CD8-positive, alpha-beta memory T cell (primary cell): ENCODE measurements around the gene GPR17. TPM values are rescaled to one million over a fixed set of nuclear protein-coding genes. Genes with fewer than 3 reads are reported as not detected.

ENCODE experiments used
- CTCF ChIA-PET: fragments of 350-600 bp; sonication (Branson Sonifier 250); formaldehyde crosslinking; loops from one replicate; lab custom pipeline; 2021; ENCODE audit warnings: antibody characterized with exemption; lab: Charles Lee
- POLR2A ChIA-PET: fragments of 350-600 bp; sonication (Branson Sonifier 250); formaldehyde crosslinking; loops from one replicate; lab custom pipeline; 2021; ENCODE audit warnings: antibody characterized with exemption; lab: Charles Lee
- DNase-seq, 5 donors: peaks; one replicate each; pipeline versions ENCODE4 v3.0.0 to v3.0.0-alpha.2; 2020 to 2022; ENCODE audit warnings: mixed read lengths in 1 of 5
- H3K27ac ChIP-seq: one replicate; pipeline ENCODE4 v1.7.0; 2013; ENCODE audit warnings: low read depth, mild to moderate bottlenecking, low read length, moderate library complexity
- H3K27me3 ChIP-seq: 2 replicates; pipeline ENCODE4 v1.7.0; 2013; ENCODE audit warnings: low read length, mild to moderate bottlenecking; ENCODE audit not compliant: insufficient read depth, poor library complexity, severe bottlenecking
- H3K36me3 ChIP-seq: 2 replicates; pipeline ENCODE4 v1.7.0; 2013; ENCODE audit warnings: mild to moderate bottlenecking, low read length, moderate library complexity; ENCODE audit not compliant: insufficient read depth
- H3K4me1 ChIP-seq: 2 replicates; pipeline ENCODE4 v1.7.0; 2013; ENCODE audit warnings: mild to moderate bottlenecking, low read length, moderate library complexity; ENCODE audit not compliant: insufficient read depth
- H3K4me3 ChIP-seq: 2 replicates; pipeline ENCODE4 v1.7.0; 2013; ENCODE audit warnings: mild to moderate bottlenecking, low read length
- H3K9me3 ChIP-seq: 2 replicates; pipeline ENCODE4 v1.7.0; 2013; ENCODE audit warnings: mild to moderate bottlenecking, low read length
- H3K27ac Mint-ChIP-seq, 8 donors: one replicate each; pipeline ENCODE4 v1.8.0; 2020 to 2021; ENCODE audit warnings: mixed read lengths in 8 of 8, mild to moderate bottlenecking in 6 of 8, inconsistent platforms in 3 of 8, moderate library complexity in 3 of 8
- H3K27me3 Mint-ChIP-seq, 2 donors: one replicate each; pipeline ENCODE4 v1.8.0; 2020 to 2021; ENCODE audit warnings: mixed read lengths in 2 of 2, mild to moderate bottlenecking in 1 of 2, moderate library complexity in 1 of 2
- H3K36me3 Mint-ChIP-seq, 3 donors: one replicate each; pipeline ENCODE4 v1.8.0; 2020 to 2021; ENCODE audit warnings: mixed read lengths in 3 of 3, inconsistent platforms in 1 of 3, mild to moderate bottlenecking in 1 of 3
- H3K4me1 Mint-ChIP-seq, 3 donors: one replicate each; pipeline ENCODE4 v1.8.0; 2020 to 2021; ENCODE audit warnings: mixed read lengths in 3 of 3, inconsistent platforms in 1 of 3, mild to moderate bottlenecking in 1 of 3
- H3K4me3 Mint-ChIP-seq, 7 donors: one replicate each; pipeline ENCODE4 v1.8.0; 2020 to 2021; ENCODE audit warnings: mixed read lengths in 7 of 7, mild to moderate bottlenecking in 6 of 7, moderate library complexity in 4 of 7, inconsistent platforms in 2 of 7
- H3K9me3 Mint-ChIP-seq, 5 donors: one replicate each; pipeline ENCODE4 v1.8.0; 2020 to 2022; ENCODE audit warnings: mixed read lengths in 5 of 5, mild to moderate bottlenecking in 3 of 5, moderate library complexity in 2 of 5, inconsistent platforms in 1 of 5
- polyA plus RNA-seq: library from polyadenylated mRNA; unstranded; fragments of 300-500 nt; fragmentation: Illumina TruSeq; gene quantifications from one replicate; pipeline ENCODE4 v1.2.3, GENCODE V29; 2021
- total RNA-seq, 2 experiments: library from RNA; stranded (reverse); gene quantifications; one replicate each; pipeline ENCODE4 v1.2.3, GENCODE V29; 2021

Gene GPR17
- total and polyA plus RNA-seq, 3 experiments from 2014 or later: not detected

DNA sequence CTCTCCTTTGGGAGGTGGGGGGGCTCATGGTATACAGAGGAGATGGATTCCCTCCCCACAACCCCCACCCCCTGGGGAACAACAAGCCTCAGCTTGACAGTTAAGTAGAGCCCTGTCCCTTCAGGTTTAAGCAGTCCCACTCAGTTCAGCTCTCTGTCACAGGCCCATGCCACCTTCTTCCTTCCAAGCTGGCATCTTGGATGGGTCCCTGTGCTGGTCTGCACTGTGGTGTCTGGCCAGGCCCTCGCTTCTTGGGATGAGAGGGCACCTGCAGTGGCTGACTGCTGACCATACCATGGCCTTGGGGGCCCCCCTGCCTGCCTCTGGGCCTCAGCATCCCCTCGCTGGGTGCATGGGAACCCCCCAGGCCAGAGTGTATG, 20.4 kb upstream of the GPR17 start:
- Mint-ChIP-seq H3K27ac (no peak overlapping the region), H3K27me3 (peaks cover 0 to 3% of the 10 kb centered on the region in 2 donors), H3K36me3 (no peaks in the 10 kb centered on the region), H3K9me3 (no peaks in the 10 kb centered on the region), H3K4me3 (no peak overlapping the region), H3K4me1 (no peaks in the 10 kb centered on the region)
- H3K27me3 ChIP-seq: no peaks in the 10 kb centered on the region
- ChIA-PET CTCF (no interaction called here), POLR2A (no interaction called here)
- DNase-seq: no peak
- H3K36me3 ChIP-seq: no peaks in the 10 kb centered on the region
- no peaks in the 10 kb centered on the region for H3K4me1 ChIP-seq
- no peaks in the 10 kb centered on the region for H3K9me3 ChIP-seq
- H3K4me3 ChIP-seq: no peak overlapping the region
- no peak overlapping the region for H3K27ac ChIP-seq

DNA sequence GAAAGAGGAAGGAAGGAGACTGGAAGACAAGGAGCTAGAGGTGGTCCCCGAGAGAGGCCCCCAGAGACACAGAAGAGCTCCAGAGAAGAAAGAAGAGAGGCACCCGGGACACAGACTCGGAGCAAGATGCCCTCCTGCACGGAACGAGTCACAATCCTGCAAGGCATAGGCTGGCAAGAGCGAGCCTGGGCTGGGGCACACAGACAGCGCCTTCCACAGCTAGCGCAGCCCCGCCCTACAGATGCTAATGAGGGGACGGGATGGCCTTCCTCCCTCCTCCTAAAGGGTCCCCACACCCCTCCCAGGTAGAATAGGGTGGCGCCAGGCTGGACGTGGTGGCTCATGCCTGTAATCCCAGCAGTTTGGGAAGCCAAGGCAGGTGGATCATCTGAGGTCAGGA, 19.8 kb upstream of the GPR17 start:
- H3K4me3 Mint-ChIP-seq: no peak overlapping the region
- no peaks in the 10 kb centered on the region for H3K9me3 Mint-ChIP-seq
- POLR2A ChIA-PET: no interaction called here
- CTCF ChIA-PET: no interaction called here
- H3K36me3 Mint-ChIP-seq: no peaks in the 10 kb centered on the region
- no peak for DNase-seq
- no peaks in the 10 kb centered on the region for H3K27me3 ChIP-seq
- H3K27ac ChIP-seq: no peak overlapping the region
- no peaks in the 10 kb centered on the region for H3K4me1 Mint-ChIP-seq
- H3K9me3 ChIP-seq: no peaks in the 10 kb centered on the region
- no peaks in the 10 kb centered on the region for H3K4me1 ChIP-seq
- H3K27me3 Mint-ChIP-seq: peaks cover 0 to 3% of the 10 kb centered on the region in 2 donors
- no peaks in the 10 kb centered on the region for H3K36me3 ChIP-seq
- H3K4me3 ChIP-seq: no peak overlapping the region
- no peak overlapping the region for H3K27ac Mint-ChIP-seq

DNA sequence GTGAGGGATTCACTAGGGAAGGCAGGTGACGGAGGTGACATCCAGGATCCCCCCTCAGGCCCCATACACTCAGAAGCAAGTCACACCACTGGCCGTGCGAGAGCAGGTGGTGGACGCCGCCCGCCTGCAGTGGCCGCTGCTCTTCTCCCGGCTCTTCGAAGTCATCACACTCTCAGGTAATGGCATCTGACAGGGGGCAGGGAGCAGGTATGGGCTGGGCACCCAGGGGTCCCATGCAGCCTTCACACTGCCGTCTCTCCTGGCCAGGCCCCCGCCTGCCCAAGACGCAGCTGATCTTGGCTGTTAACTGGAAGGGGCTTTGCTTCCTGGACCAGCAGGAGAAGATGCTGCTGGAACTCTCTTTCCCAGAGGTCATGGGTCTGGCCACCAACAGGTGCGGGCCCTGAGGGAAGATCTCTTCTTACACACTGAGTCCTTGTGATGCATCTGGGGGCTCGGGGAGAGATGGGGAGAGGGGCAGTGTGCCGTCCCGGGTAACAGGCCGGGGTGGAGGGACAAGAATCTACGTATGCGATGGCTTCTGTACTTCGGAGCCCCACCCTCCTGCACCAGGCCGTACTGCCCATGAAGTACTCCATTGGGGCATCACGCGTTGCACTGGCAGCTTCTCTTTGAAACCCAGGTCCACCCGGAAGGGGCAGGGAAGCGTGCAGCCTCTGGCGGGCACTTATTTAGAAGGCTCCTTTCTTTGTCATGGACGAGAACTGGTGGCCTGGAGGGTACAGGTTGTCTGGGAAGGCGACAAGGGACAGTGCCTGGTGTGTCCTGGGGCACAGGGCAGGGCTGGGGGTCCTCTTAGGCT, 18.8 kb upstream of the GPR17 start:
- peaks cover 0 to 3% of the 10 kb centered on the region in 2 donors for H3K27me3 Mint-ChIP-seq
- DNase-seq: peak in 1 of 5 donors; percentile 40
- no peaks in the 10 kb centered on the region for H3K36me3 ChIP-seq
- H3K4me1 Mint-ChIP-seq: no peaks in the 10 kb centered on the region
- H3K4me1 ChIP-seq: no peaks in the 10 kb centered on the region
- H3K9me3 Mint-ChIP-seq: no peaks in the 10 kb centered on the region
- no peaks in the 10 kb centered on the region for H3K9me3 ChIP-seq
- no peak overlapping the region for H3K27ac ChIP-seq
- no peak overlapping the region for H3K27ac Mint-ChIP-seq
- ChIA-PET POLR2A (no interaction called here), CTCF (no interaction called here)
- H3K27me3 ChIP-seq: no peaks in the 10 kb centered on the region
- no peak overlapping the region for H3K4me3 Mint-ChIP-seq
- H3K4me3 ChIP-seq: no peak overlapping the region
- no peaks in the 10 kb centered on the region for H3K36me3 Mint-ChIP-seq

DNA sequence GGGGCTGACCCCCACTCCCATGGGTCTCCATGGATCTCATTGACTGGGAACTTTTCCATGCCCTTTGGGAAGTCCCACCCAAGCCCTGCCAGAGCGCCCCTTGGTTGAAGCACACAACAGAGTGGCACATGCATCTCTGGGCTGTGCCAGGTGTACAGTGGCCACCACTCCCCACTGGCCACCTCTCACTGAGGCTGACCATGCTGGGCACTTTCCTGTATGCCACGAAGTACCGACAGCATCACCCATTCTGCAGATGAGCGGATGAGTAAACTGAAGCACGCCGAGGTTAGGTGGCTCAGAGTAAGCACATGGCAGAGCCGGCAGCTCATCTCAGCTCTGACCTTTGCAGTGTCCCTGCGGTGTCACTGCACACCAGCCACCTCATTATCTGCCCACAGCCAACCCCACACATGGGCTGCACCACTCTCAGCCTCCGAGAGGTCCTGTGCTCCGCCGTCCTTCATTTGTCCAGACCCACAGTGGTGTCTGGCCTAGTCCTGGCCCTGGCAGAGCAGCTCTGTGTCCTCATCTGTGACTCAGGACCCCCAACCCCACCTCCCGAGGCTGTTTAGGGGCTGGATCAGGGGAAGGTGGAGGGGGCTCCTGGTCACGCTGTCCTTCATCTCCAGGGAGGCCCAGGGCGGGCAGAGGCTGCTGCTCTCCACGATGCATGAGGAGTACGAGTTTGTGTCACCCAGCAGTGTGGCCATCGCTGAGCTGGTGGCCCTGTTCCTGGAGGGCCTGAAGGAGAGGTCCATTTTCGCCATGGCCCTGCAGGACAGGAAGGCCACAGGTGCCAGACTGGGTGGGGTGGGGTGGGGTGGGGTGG, 18.0 kb upstream of the GPR17 start:
- CTCF ChIA-PET: no interaction called here
- no peaks in the 10 kb centered on the region for H3K9me3 ChIP-seq
- H3K36me3 ChIP-seq: no peaks in the 10 kb centered on the region
- Mint-ChIP-seq H3K9me3 (no peaks in the 10 kb centered on the region), H3K4me3 (no peak overlapping the region), H3K4me1 (peaks cover 0 to 4% (median 0%) of the 10 kb centered on the region in 3 donors), H3K27me3 (peaks cover 0 to 3% of the 10 kb centered on the region in 2 donors), H3K36me3 (no peaks in the 10 kb centered on the region), H3K27ac (no peak overlapping the region)
- no peaks in the 10 kb centered on the region for H3K27me3 ChIP-seq
- H3K4me1 ChIP-seq: peaks cover 2% of the 10 kb centered on the region
- H3K4me3 ChIP-seq: no peak overlapping the region
- POLR2A ChIA-PET: no interaction called here
- peak in 1 of 5 donors; percentile 42 for DNase-seq
- H3K27ac ChIP-seq: no peak overlapping the region

DNA sequence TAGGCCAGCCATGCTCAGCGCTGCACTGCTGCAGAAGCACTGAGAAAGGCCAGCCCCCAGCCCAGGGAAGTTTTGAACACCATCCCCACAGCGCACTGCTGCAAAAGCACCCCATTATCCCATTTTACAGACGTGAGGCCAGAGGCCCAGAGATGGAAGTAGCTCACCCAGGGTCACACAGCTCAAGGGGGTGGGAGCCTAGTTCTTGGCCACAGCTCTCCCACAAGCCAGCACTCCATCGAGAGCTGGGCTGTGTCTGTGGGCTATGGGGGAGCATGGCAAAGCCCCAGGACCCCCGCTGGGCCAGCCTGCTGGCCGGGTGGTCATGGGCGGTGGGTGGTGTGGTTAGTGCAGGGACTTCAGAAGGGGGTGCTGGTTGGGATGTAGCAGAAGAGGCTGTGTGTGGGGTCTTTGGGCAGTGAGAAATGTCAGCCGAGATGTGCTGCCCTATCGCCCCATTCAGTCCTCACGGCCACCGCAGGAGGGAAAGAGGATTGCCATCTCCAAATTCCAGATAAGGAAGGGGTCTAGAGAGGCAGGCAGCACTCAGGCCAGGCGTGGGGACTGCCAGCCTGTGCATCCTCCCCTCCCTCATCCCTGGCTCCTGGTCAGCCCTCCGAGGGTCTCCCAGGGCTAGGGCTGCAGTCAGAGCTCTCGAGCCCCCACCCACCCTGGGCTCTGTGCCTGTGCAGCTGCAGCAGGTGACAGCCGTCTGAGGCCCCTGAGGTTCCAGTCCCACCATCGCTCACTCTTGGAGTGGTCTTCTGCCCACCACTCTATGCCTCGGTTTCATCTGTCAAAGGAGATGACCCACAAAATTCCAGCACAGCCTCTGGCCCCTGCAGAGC, 17.0 kb upstream of the GPR17 start:
- Mint-ChIP-seq H3K9me3 (no peaks in the 10 kb centered on the region), H3K4me1 (peaks cover 0 to 7% (median 0%) of the 10 kb centered on the region in 3 donors), H3K4me3 (no peak overlapping the region), H3K27ac (peak overlapping the region in 1 of 8 donors; percentile 33), H3K27me3 (peaks cover 0 to 3% of the 10 kb centered on the region in 2 donors), H3K36me3 (no peaks in the 10 kb centered on the region)
- Histone ChIP-seq H3K27ac (no peak overlapping the region), H3K4me1 (peaks cover 12% of the 10 kb centered on the region), H3K9me3 (no peaks in the 10 kb centered on the region), H3K36me3 (no peaks in the 10 kb centered on the region), H3K4me3 (no peak overlapping the region), H3K27me3 (no peaks in the 10 kb centered on the region)
- POLR2A ChIA-PET: no interaction called here
- CTCF ChIA-PET: no interaction called here
- DNase-seq: no peak

DNA sequence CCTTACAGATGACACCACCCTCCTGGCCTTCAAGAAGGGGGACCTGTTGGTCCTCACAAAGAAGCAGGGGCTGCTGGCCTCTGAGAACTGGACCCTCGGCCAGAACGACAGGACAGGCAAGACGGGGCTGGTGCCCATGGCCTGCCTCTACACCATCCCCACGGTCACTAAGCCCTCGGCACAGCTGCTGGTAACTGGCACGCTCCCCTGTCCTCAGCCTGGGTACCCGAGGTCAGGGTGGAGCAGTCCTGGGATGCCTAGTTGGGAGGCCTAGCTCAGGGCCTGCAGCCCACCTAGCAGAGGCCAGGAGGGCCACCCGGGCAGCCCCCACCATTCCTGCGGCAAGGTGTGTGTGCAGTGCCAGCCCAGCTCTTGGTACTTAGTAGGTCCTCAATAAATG, 16.3 kb upstream of the GPR17 start:
- Mint-ChIP-seq H3K36me3 (no peaks in the 10 kb centered on the region), H3K27ac (no peak overlapping the region), H3K27me3 (peaks cover 0 to 3% of the 10 kb centered on the region in 2 donors), H3K4me1 (peaks cover 0 to 7% (median 0%) of the 10 kb centered on the region in 3 donors), H3K4me3 (no peak overlapping the region), H3K9me3 (no peaks in the 10 kb centered on the region)
- Histone ChIP-seq H3K4me1 (peaks cover 12% of the 10 kb centered on the region), H3K27ac (no peak overlapping the region), H3K4me3 (no peak overlapping the region), H3K36me3 (no peaks in the 10 kb centered on the region), H3K9me3 (no peaks in the 10 kb centered on the region), H3K27me3 (no peaks in the 10 kb centered on the region)
- DNase-seq: no peak
- CTCF ChIA-PET: no interaction called here
- POLR2A ChIA-PET: no interaction called here

DNA sequence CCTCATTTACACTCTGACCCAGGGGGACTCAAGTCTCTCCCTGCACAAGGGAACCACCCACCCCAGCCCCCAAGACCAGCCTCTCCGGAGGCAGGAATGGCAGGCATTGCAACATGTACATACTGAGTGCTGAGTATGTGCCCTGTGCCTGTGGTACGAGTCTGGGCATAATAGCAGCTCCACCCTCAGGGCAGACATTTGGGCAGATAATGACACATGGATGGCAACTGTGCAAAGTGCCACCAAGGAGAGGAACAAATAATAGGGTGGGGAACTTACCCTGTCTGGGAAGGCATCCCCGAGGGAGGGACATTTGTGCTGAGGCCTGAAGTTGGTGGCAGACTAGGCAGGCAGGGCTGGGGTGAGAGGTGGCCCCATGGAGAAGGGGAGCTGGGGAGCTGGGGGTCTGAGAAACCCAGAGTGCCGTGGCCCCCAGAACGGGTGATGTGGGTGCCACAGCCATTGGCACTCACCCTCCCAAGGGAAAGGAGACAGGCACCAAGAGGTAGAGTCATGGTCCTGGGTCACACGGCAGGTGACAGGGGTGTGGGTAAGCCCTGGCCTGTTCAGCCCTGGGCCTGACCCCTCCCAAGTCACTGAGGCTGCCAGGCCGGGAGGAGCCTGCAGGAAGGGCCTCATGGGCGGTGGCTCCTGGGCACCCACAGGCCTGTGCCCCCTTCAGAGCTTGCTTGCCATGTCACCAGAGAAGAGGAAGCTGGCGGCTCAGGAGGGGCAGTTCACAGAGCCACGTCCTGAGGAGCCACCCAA, 15.7 kb upstream of the GPR17 start:
- H3K4me1 Mint-ChIP-seq: peaks cover 0 to 7% (median 0%) of the 10 kb centered on the region in 3 donors
- Histone ChIP-seq H3K27ac (no peak overlapping the region), H3K4me1 (peaks cover 14% of the 10 kb centered on the region), H3K9me3 (no peaks in the 10 kb centered on the region), H3K4me3 (no peak overlapping the region), H3K36me3 (no peaks in the 10 kb centered on the region), H3K27me3 (no peaks in the 10 kb centered on the region)
- H3K36me3 Mint-ChIP-seq: no peaks in the 10 kb centered on the region
- DNase-seq: no peak
- ChIA-PET POLR2A (no interaction called here), CTCF (interaction anchor here (1.1 kb wide), 1 partner anchor 39 kb away, joined by 3 read pairs; no protein-coding TSS in a partner anchor)
- H3K27ac Mint-ChIP-seq: peak overlapping the region in 1 of 8 donors; percentile 13
- no peaks in the 10 kb centered on the region for H3K9me3 Mint-ChIP-seq
- peaks cover 0 to 3% of the 10 kb centered on the region in 2 donors for H3K27me3 Mint-ChIP-seq
- H3K4me3 Mint-ChIP-seq: no peak overlapping the region
